KMS-11 (cell line): ENCODE results near the gene OPN4.

Experiments used
- H2AFZ ChIP-seq: fragments of 200-600 bp; sonication (generic); 2 replicates; pipeline ENCODE4 v1.6.1; 2016; ENCODE audit warnings: antibody characterized with exemption, mixed run types, low read depth
- H3K27ac ChIP-seq: fragments of 200-600 bp; sonication (generic); 2 replicates; pipeline ENCODE4 v1.6.1; 2016; ENCODE audit warnings: mild to moderate bottlenecking, mixed run types
- H3K27me3 ChIP-seq: fragments of 200-600 bp; sonication (generic); 2 replicates; pipeline ENCODE4 v1.6.1; 2017; ENCODE audit warnings: mild to moderate bottlenecking, low read depth, mixed run types, moderate library complexity; ENCODE audit not compliant: insufficient read depth
- H3K36me3 ChIP-seq: fragments of 200-600 bp; sonication (generic); 2 replicates; pipeline ENCODE4 v1.6.1; 2017; ENCODE audit warnings: mild to moderate bottlenecking, mixed run types; ENCODE audit not compliant: insufficient read depth
- H3K4me1 ChIP-seq: fragments of 200-600 bp; sonication (generic); 2 replicates; pipeline ENCODE4 v1.6.1; 2016; ENCODE audit warnings: mild to moderate bottlenecking, low read depth, mixed run types; ENCODE audit not compliant: poor library complexity, severe bottlenecking
- H3K4me2 ChIP-seq: fragments of 200-600 bp; sonication (generic); 2 replicates; pipeline ENCODE4 v1.7.0; 2016; ENCODE audit warnings: mild to moderate bottlenecking, mixed run types
- H3K4me3 ChIP-seq: fragments of 200-600 bp; sonication (generic); IDR thresholded peaks from 2 replicates; pipeline ENCODE4 v1.6.1; 2017; ENCODE audit warnings: low read depth, low read length, mixed read lengths; ENCODE audit not compliant: insufficient read depth
- H3K79me2 ChIP-seq: fragments of 200-600 bp; sonication (generic); 2 replicates; pipeline ENCODE4 v1.6.1; 2016; ENCODE audit warnings: low read depth, mixed run types; ENCODE audit not compliant: insufficient read depth
- H3K9ac ChIP-seq: fragments of 200-600 bp; sonication (generic); 2 replicates; pipeline ENCODE4 v1.6.1; 2016; ENCODE audit warnings: mild to moderate bottlenecking, mixed run types
- H4K20me1 ChIP-seq: fragments of 200-600 bp; sonication (generic); 2 replicates; pipeline ENCODE4 v1.6.1; 2016; ENCODE audit warnings: mild to moderate bottlenecking, mixed run types; ENCODE audit not compliant: insufficient read depth
- CTCF ChIP-seq: fragments of 200-600 bp; sonication (generic); conservative IDR thresholded peaks from 2 replicates; pipeline ENCODE4 v1.6.1; 2017; ENCODE audit warnings: low read depth, mild to moderate bottlenecking, antibody characterized with exemption, low read length, moderate library complexity, mixed read lengths

OPN4 gene

GRCh38 chr10:86681047-86681446, 26.7 kb downstream of the OPN4 start:
- Histone ChIP-seq H3K4me3 (no peak overlapping the region), H2AFZ (no peak overlapping the region), H3K27ac (no peak overlapping the region), H4K20me1 (no peaks in the 10 kb centered on the region), H3K27me3 (no peaks in the 10 kb centered on the region), H3K79me2 (no peaks in the 10 kb centered on the region), H3K9ac (no peak overlapping the region), H3K36me3 (no peaks in the 10 kb centered on the region), H3K4me1 (no peaks in the 10 kb centered on the region), H3K4me2 (no peak overlapping the region)
- no peak for TF ChIP-seq CTCF

DNA sequence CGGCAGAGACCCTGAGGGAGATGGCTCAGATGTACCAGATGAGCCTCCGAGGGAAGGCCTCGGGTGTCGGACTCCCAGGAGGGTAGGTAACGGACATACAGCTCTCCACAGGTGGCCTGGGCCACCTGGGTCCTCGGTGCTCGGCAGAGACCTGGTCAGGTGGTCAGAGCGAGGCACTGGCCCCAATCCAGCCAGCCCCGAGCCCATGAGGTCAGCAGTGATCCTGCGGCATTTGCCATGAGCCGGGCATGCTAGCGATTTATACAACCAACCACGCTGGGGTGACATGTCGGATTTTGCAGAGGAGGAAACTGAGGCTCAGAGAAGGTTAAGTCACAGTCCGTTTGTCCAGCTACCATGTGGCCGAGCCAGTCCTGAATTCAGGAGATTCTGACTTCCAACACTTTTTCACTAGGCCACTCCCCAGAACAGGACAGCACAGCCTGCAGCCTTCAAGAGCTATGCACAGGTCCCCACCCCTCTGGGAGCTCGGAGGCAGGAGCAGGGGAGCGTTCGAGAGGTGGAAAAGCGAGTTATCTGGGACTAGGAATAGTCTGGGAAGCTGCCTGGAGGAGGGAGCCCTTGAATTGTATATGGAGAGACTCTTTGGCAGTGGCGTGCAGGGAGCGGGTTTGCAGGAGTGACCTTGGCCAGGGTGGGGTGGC, 27.5 kb downstream of the OPN4 start:
- Histone ChIP-seq H3K36me3 (no peaks in the 10 kb centered on the region), H3K79me2 (no peaks in the 10 kb centered on the region), H2AFZ (no peak overlapping the region), H3K4me3 (no peak overlapping the region), H3K27ac (no peak overlapping the region), H4K20me1 (no peaks in the 10 kb centered on the region), H3K9ac (no peak overlapping the region), H3K4me2 (no peak overlapping the region), H3K4me1 (no peaks in the 10 kb centered on the region), H3K27me3 (no peaks in the 10 kb centered on the region)
- no peak for TF ChIP-seq CTCF

DNA sequence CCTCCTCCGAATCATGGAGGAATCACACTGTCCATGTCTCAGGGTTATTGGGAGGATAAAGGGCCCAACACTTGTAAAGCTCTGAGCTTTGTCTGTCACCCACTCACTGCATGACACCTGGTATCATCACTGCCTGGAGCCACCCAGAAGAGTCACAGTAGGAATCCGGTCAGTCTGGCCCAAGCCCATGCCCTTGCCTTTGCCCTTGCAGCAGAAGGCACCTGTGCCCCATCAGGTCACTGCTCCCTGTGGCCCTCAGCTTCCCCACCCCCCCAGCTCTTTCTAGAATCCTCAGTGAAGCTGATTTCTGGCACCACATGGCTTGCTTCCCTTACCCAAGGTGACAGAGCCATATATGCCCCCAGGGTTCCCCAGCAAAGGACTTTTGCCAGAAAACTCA, 28.3 kb downstream of the OPN4 start:
- no peaks in the 10 kb centered on the region for H3K27me3 ChIP-seq
- H3K4me3 ChIP-seq = no peak overlapping the region
- no peak overlapping the region for H2AFZ ChIP-seq
- TF ChIP-seq CTCF = no peak
- no peaks in the 10 kb centered on the region for H3K4me1 ChIP-seq
- H4K20me1 ChIP-seq = no peaks in the 10 kb centered on the region
- no peaks in the 10 kb centered on the region for H3K36me3 ChIP-seq
- no peak overlapping the region for H3K4me2 ChIP-seq
- no peak overlapping the region for H3K27ac ChIP-seq
- H3K9ac ChIP-seq = no peak overlapping the region
- no peaks in the 10 kb centered on the region for H3K79me2 ChIP-seq

DNA sequence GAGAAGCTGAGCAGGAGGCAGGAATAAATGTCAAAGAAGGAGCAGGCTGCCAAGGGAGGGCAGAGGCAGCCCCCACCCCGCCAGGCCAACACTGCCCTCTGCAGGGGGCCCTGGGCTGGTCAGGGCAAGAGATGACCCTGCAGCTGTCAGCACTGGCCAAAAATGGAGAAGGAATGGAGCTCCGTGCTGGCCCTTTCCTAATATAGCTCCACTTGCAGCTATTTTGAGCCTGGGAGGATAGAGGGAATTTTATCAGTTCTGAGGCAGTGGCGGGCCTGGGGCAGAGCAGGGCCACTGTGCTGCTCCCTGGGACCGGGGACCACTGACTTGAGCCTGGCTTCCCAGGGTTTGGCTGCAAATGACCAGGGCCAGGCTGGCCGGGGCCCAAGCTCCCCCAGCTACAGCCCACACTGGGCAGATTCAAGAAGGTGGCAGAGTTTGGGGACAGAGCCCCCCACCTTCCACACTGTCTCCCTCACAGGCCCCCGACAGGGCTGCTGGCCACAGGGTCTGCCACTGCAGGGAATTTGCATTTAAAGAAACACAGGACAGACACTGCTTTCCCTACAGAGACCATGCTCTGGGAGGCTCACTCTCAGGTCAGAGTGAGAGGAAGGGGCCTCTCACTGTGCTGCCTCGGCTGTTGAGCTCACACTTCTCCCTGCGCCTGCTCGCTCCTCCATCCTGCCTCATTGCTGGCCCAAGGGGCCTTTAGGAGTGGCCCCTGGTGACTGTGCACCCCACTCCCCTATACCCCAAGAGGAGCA, 30.2 kb downstream of the OPN4 start:
- Histone ChIP-seq H3K4me1 (no peaks in the 10 kb centered on the region), H3K4me2 (no peak overlapping the region), H4K20me1 (no peaks in the 10 kb centered on the region), H2AFZ (no peak overlapping the region), H3K4me3 (no peak overlapping the region), H3K79me2 (no peaks in the 10 kb centered on the region), H3K9ac (no peak overlapping the region), H3K36me3 (no peaks in the 10 kb centered on the region), H3K27me3 (no peaks in the 10 kb centered on the region), H3K27ac (no peak overlapping the region)
- no peak for TF ChIP-seq CTCF
